HCT116 (cell line): Measurements from ENCODE around the gene SAP30L. TPM values are rescaled to one million over a fixed set of nuclear protein-coding genes. Genes with fewer than 3 reads are reported as not detected.

ENCODE experiments used
- ATAC-seq: fragments of 200-7000 bp; cut with Tn5 transposase; 2 replicates; pipeline ENCODE4 v1.9.1; 2020; ENCODE audit warnings: mild to moderate bottlenecking, moderate library complexity
- BruUV-seq: library from RNA; stranded (reverse); fragments of 400-500 nt; replicated peaks from 2 replicates; lab custom pipeline; 2021; lab: Mats Ljungman, UMichigan
- CTCF ChIA-PET: fragments of 300-600 bp; sonication (Branson Sonifier 250); formaldehyde crosslinking; loops from one replicate; lab custom pipeline; 2021; ENCODE audit warnings: antibody characterized with exemption; lab: Charles Lee
- POLR2A ChIA-PET: fragments of 300-600, 350-600 bp; sonication (Branson Sonifier 250); formaldehyde crosslinking; loops from one replicate; lab custom pipeline; 2021; ENCODE audit warnings: antibody characterized with exemption; lab: Charles Lee
- RAD21 ChIA-PET, 2 experiments: fragments of 300-600 bp; sonication (Branson Sonifier 250); formaldehyde crosslinking; loops; one replicate each; lab custom pipeline; 2023; ENCODE audit warnings: low total read pairs in 2 of 2; ENCODE audit not compliant: uncharacterized antibody in 2 of 2, unreplicated experiment in 2 of 2, low non-redundant PET in 1 of 2; lab: Charles Lee
- DNase-seq: peaks from one replicate; pipeline ENCODE4 v3.0.0-alpha.2; 2010; ENCODE audit warnings: low read depth, low spot score
- H2AFZ ChIP-seq: fragments of 200-600 bp; shearing (Covaris generic), sonication (generic); 2 replicates; pipeline ENCODE4 v1.6.1; 2017; ENCODE audit warnings: low read depth, mixed run types, mixed read lengths, antibody characterized with exemption, low read length; ENCODE audit not compliant: poor library complexity, severe bottlenecking
- H3K27ac ChIP-seq: 2 replicates; pipeline ENCODE4 v1.5.1; 2012; ENCODE audit warnings: low read depth, low read length
- H3K27me3 ChIP-seq: fragments of 200-600 bp; sonication (generic); 2 replicates; pipeline ENCODE4 v1.6.1; 2016; ENCODE audit warnings: mixed run types, low read length, mixed read lengths; ENCODE audit not compliant: insufficient read depth
- H3K36me3 ChIP-seq, 2 experiments: fragments of 200-500 bp in 1 of 2; fragments of 200-600 bp in 1 of 2; sonication (Bioruptor generic) in 1 of 2; sonication (generic) in 1 of 2; 2 replicates each; pipeline versions ENCODE4 v1.5.1 to v1.6.1; 2014 to 2016; ENCODE audit warnings: low read length in 2 of 2, inconsistent platforms in 1 of 2, mixed read lengths in 1 of 2, mixed run types in 1 of 2; ENCODE audit not compliant: insufficient read depth in 2 of 2, control insufficient read depth in 1 of 2
- H3K4me1 ChIP-seq, 2 experiments: fragments of 200-600 bp in 1 of 2; sonication (generic) in 1 of 2; 2 replicates each; pipeline versions ENCODE4 v1.5.1 to v1.6.1; 2012 to 2017; ENCODE audit warnings: low read length in 2 of 2, inconsistent platforms in 1 of 2, mild to moderate bottlenecking in 1 of 2, mixed read lengths in 1 of 2, mixed run types in 1 of 2, moderate library complexity in 1 of 2; ENCODE audit not compliant: insufficient read depth in 2 of 2, control insufficient read depth in 1 of 2
- H3K4me2 ChIP-seq: fragments of 200-600 bp; sonication (generic); 2 replicates; pipeline ENCODE4 v1.6.1; 2017; ENCODE audit warnings: mixed run types, low read length, mixed read lengths
- H3K4me3 ChIP-seq, 2 experiments: fragments of 200-600 bp in 1 of 2; sonication (generic) in 1 of 2; replicated peaks in 1 of 2; 2 replicates each; pipeline ENCODE4 v1.5.1; 2011 to 2016; ENCODE audit warnings: low read length in 2 of 2, control low read depth in 1 of 2, low read depth in 1 of 2, mild to moderate bottlenecking in 1 of 2, mixed read lengths in 1 of 2, mixed run types in 1 of 2
- H3K79me2 ChIP-seq: fragments of 200-600 bp; sonication (generic); 2 replicates; pipeline ENCODE4 v1.6.1; 2017; ENCODE audit warnings: mild to moderate bottlenecking, mixed run types, low read length, moderate library complexity, mixed read lengths; ENCODE audit not compliant: insufficient read depth
- H3K9ac ChIP-seq: fragments of 200-600 bp; sonication (generic); 2 replicates; pipeline ENCODE4 v1.6.1; 2016; ENCODE audit warnings: low read length, mixed read lengths
- H3K9me2 ChIP-seq: fragments of 200-600 bp; sonication (generic), shearing (Covaris generic); 2 replicates; pipeline ENCODE4 v1.6.1; 2017; ENCODE audit warnings: mixed run types, mild to moderate bottlenecking, moderate library complexity; ENCODE audit not compliant: insufficient read depth
- H3K9me3 ChIP-seq, 2 experiments: fragments of 200-500 bp in 1 of 2; fragments of 200-600 bp in 1 of 2; sonication (Bioruptor generic) in 1 of 2; sonication (generic) in 1 of 2; 2 replicates each; pipeline ENCODE4 v1.6.1; 2014 to 2017; ENCODE audit warnings: low read length in 2 of 2, mixed read lengths in 2 of 2, inconsistent platforms in 1 of 2, low read depth in 1 of 2, mild to moderate bottlenecking in 1 of 2, mixed run types in 1 of 2, moderate library complexity in 1 of 2; ENCODE audit not compliant: control insufficient read depth in 1 of 2, insufficient read depth in 1 of 2
- H4K20me1 ChIP-seq: fragments of 200-600 bp; sonication (generic), shearing (Covaris generic); 2 replicates; pipeline ENCODE4 v1.6.1; 2017; ENCODE audit warnings: mixed run types, mild to moderate bottlenecking, moderate library complexity; ENCODE audit not compliant: insufficient read depth
- ATF3 ChIP-seq: IDR thresholded peaks from 2 replicates; pipeline ENCODE4 v1.6.1; 2012
- CEBPB ChIP-seq: IDR thresholded peaks from 2 replicates; pipeline ENCODE4 v1.6.1; 2012; ENCODE audit warnings: low read depth
- CTCF ChIP-seq, 3 experiments: fragments of 200-600 bp in 1 of 3; sonication (generic) in 1 of 3; IDR thresholded peaks in 2 of 3; conservative IDR thresholded peaks in 1 of 3; 2 replicates each; pipeline ENCODE4 v1.5.1; 2012 to 2017; ENCODE audit warnings: low read depth in 2 of 3, low read length in 2 of 3, antibody characterized with exemption in 1 of 3, borderline replicate concordance in 1 of 3, control low read depth in 1 of 3, mild to moderate bottlenecking in 1 of 3, mixed read lengths in 1 of 3, mixed run types in 1 of 3, moderate library complexity in 1 of 3; ENCODE audit not compliant: insufficient read depth in 1 of 3
- EGR1 ChIP-seq: IDR thresholded peaks from 2 replicates; pipeline ENCODE4 v1.6.1; 2012; ENCODE audit warnings: low read depth
- ELF1 ChIP-seq: IDR thresholded peaks from 2 replicates; pipeline ENCODE4 v1.6.1; 2012; ENCODE audit warnings: low read depth, borderline replicate concordance
- EZH2 ChIP-seq: fragments of 200-600 bp; sonication (generic); IDR thresholded peaks from 2 replicates; pipeline ENCODE4 v1.6.1; 2017; ENCODE audit warnings: antibody characterized with exemption, mixed run types
- EZH2phosphoT487 ChIP-seq: fragments of 200-600 bp; IDR thresholded peaks from 2 replicates; pipeline ENCODE4 v1.6.1; 2018; ENCODE audit warnings: antibody characterized with exemption, borderline replicate concordance
- JUND ChIP-seq: IDR thresholded peaks from 2 replicates; pipeline ENCODE4 v1.6.1; 2012
- MAX ChIP-seq: IDR thresholded peaks from 2 replicates; pipeline ENCODE4 v1.6.1; 2012
- POLR2A ChIP-seq: IDR thresholded peaks from 2 replicates; pipeline ENCODE4 v1.7.0; 2011; ENCODE audit warnings: borderline replicate concordance; ENCODE audit not compliant: insufficient read depth, insufficient read length; ENCODE audit errors: extremely low read depth
- POLR2AphosphoS5 ChIP-seq: IDR thresholded peaks from 2 replicates; pipeline ENCODE4 v1.6.1; 2011; ENCODE audit warnings: mild to moderate bottlenecking, low read depth, low read length, moderate library complexity
- RAD21 ChIP-seq: IDR thresholded peaks from 2 replicates; pipeline ENCODE4 v1.6.1; 2012; ENCODE audit warnings: low read depth, mild to moderate bottlenecking
- REST ChIP-seq: IDR thresholded peaks from 2 replicates; pipeline ENCODE4 v1.6.1; 2012; ENCODE audit warnings: low read depth
- SIN3A ChIP-seq: IDR thresholded peaks from 2 replicates; pipeline ENCODE4 v1.6.1; 2012; ENCODE audit warnings: low read depth
- TCF7L2 ChIP-seq: IDR thresholded peaks from 2 replicates; pipeline ENCODE4 v1.7.0; 2011; ENCODE audit warnings: borderline replicate concordance, inconsistent platforms; ENCODE audit not compliant: insufficient read depth, insufficient read length; ENCODE audit errors: extremely low read depth
- YY1 ChIP-seq: IDR thresholded peaks from 2 replicates; pipeline ENCODE4 v1.6.1; 2011; ENCODE audit warnings: low read length, low read depth, moderate library complexity, mild to moderate bottlenecking; ENCODE audit not compliant: insufficient replicate concordance; ENCODE audit errors: extremely low read depth
- ZBTB33 ChIP-seq: IDR thresholded peaks from 2 replicates; pipeline ENCODE4 v1.6.1; 2011; ENCODE audit warnings: mild to moderate bottlenecking, low read length, moderate library complexity; ENCODE audit not compliant: insufficient replicate concordance; ENCODE audit errors: extremely low read depth
- ZFX ChIP-seq: fragments of 450-650 bp; IDR thresholded peaks from 2 replicates; pipeline ENCODE4 v1.6.1; 2017
- ZNF274 ChIP-seq: fragments of 200-500 bp; sonication (Bioruptor generic); IDR thresholded peaks from 2 replicates; pipeline ENCODE4 v1.6.1; 2014; ENCODE audit warnings: mild to moderate bottlenecking, low read depth, low read length, inconsistent platforms
- intact Hi-C: fragments of 100-400 bp; cut with micrococcal nuclease; formaldehyde crosslinking; loops from 2 replicates; pipeline ENCODE4 v1.10.0; 2022
- total RNA-seq: library from RNA; stranded (reverse); gene quantifications from one replicate; pipeline ENCODE4 v1.2.1, GENCODE V29; 2021; ENCODE audit not compliant: unreplicated experiment

SAP30L gene
- total RNA-seq, 1 experiment from 2014 or later: 25.5 TPM

GRCh38 chr5:154406826-154407225 is 39.0 kb upstream of the SAP30L start:
- no peak overlapping the region for H3K9ac ChIP-seq
- H3K27ac ChIP-seq: no peak overlapping the region
- no peak overlapping the region for H3K4me3 ChIP-seq
- no peaks in the 10 kb centered on the region for H3K9me2 ChIP-seq
- H2AFZ ChIP-seq: no peak overlapping the region
- intact Hi-C loops: loop anchor here (5.0 kb wide), 2 partner anchors 210 to 1875 kb away; no protein-coding TSS in a partner anchor
- TF ChIP-seq EZH2: no peak
- TF ChIP-seq CEBPB: no peak
- TF ChIP-seq YY1: no peak
- TF ChIP-seq ZBTB33: no peak
- TF ChIP-seq SIN3A: no peak
- TF ChIP-seq ZNF274: no peak
- TF ChIP-seq REST: no peak
- TF ChIP-seq TCF7L2: no peak
- TF ChIP-seq MAX: no peak
- TF ChIP-seq EGR1: no peak
- no peak for TF ChIP-seq RAD21
- no peak for TF ChIP-seq JUND
- no peak for TF ChIP-seq ZFX
- TF ChIP-seq EZH2phosphoT487: no peak
- TF ChIP-seq POLR2AphosphoS5: no peak
- TF ChIP-seq ATF3: no peak
- TF ChIP-seq ELF1: no peak
- TF ChIP-seq CTCF (IDR thresholded peaks at IDR 0.05 in 2 of 3, conservative IDR thresholded peaks at IDR 0.05 in 1 of 3; ENCODE audit: borderline replicate concordance in 1 of 3, insufficient read depth in 1 of 3, low read depth in 2 of 3, low read length in 2 of 3): no peak
- TF ChIP-seq POLR2A: no peak
- DNase-seq (no peak), ATAC-seq (no peak)
- H3K4me1 ChIP-seq: peaks cover 8 to 23% of the 10 kb centered on the region in 2 experiments; a peak in 3 of 4 replicates
- BruUV-seq: no TSS peak
- CTCF ChIA-PET: interaction anchor here (0.9 to 1.4 kb wide), 2 partner anchors 216 to 334 kb away, joined by 3 read pairs; partner anchors contain the start of gene GALNT10
- POLR2A ChIA-PET: no interaction called here
- no peaks in the 10 kb centered on the region for H3K27me3 ChIP-seq
- H3K9me3 ChIP-seq: no peaks in the 10 kb centered on the region
- peak overlapping the region; percentile 67; the same call in 1 of the 2 replicates for H3K4me2 ChIP-seq
- H3K36me3 ChIP-seq: no peaks in the 10 kb centered on the region
- H4K20me1 ChIP-seq: no peaks in the 10 kb centered on the region
- H3K79me2 ChIP-seq: no peaks in the 10 kb centered on the region
- RAD21 ChIA-PET: no interaction called here
